Activated gamma-delta T cell treated with Interleukin-2 at 50 U/mL for 16 hours (primary cell): ENCODE results near the gene TCF12.

Experiments
- DNase-seq: peaks from one replicate; pipeline ENCODE4 v3.0.0-alpha.2; 2020

The TCF12 gene

DNA sequence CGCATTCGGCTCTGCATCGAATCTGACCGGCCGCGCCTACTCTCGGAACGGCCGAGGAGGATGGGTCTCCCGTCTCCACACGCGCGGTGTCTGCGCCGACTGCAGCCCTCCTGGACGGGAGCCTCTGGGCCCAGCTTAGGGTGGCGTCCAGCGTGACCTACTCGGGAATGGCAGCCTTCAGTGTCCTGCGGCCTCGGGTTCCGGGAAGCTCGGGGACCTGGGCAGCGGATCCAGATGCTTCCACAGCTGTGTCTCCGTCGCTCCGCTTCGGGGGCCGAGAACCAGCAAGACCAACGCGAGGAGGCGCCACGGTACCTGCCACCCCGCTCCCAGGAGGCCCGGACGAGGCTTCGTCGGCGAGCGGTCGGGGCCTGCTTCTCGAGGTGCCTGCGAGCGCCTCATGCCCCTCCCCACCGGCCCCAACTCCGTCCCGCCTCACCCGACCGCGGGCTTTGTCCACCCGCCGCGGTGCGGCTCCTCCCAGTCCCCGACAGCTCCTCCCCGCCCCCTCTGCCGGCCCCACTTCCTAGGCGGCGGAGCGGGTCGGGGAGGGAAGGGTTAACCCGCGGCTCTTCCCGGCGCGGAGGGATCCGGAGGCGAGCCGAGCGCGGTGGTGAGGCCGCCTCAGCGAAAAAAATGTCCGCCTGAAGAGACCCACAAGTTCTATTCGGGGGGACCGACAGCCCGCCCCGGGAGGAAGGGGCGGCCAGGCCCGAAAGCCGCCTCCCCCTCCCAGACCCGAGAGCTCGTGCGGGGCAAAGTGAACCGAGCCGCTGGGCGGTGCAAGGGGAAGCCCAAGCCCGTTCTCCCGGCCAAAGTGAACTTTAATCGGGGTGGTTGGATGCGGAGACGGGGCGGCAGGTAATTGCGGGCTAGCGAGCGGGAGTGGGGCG lies at the start of gene TCF12:
TSS of gene TCF12 (plus strand) at position 599 of the 893 bp plus-strand sequence. CDS start 1,270 bp downstream, outside the sequence.
- peak; percentile 85 for DNase-seq

DNA sequence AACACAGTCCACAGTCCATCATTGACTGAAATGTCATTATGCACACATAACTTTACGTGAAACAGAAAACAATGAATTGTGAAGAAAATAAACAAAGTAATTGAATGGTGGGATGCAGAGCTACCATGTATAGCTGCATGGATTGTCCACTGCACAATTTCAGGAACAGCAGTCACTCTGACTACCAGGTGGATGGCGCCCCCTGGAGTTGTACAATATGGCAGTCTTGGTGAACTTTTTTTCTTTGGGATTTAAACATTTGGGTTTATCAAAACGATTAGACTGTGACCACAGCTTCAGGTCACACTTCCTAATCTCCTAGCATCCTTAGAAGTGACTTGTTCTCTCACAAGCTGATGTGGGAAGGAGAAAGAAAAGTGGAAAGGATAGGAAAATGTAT lies 48.9 kb upstream of the TCF12 start:
- no peak for DNase-seq

DNA sequence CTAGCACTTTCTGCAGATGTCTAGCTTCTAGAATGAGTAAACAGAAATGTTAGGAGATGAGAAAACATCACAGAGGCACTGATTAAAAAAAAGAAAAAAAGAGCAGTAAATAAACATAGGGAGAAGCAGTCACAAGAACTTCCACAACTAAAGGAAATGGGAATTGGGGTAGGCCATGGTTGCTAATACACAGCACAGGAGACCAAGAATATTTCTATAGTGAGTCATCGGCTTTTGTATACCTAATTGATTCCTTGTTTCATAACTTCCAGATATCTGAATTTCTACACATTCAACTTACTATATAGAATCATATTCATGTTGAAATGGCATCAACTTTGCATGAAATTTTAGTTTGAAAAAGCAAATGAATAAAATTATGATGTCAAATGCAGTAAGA lies 47.3 kb upstream of the TCF12 start:
- no peak for DNase-seq

DNA sequence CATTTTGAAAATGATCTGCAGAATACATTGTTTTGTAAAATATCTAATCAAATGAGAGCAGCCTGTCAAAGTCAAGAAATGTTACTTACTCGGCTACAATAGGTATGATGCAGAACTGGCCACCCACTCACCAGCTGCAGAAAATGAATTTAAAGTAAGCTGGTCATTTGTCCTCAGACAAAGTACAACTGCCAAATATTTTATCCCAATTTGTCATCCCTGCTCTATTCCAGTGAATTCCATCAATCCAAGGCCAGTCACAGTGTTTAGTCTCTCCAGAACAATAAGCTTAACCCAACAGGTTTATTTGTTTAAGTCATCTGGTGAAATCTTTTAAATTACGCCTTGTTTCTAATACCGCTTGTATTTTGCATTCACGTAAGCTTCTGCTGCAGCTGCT lies 46.6 kb upstream of the TCF12 start:
- no peak for DNase-seq

DNA sequence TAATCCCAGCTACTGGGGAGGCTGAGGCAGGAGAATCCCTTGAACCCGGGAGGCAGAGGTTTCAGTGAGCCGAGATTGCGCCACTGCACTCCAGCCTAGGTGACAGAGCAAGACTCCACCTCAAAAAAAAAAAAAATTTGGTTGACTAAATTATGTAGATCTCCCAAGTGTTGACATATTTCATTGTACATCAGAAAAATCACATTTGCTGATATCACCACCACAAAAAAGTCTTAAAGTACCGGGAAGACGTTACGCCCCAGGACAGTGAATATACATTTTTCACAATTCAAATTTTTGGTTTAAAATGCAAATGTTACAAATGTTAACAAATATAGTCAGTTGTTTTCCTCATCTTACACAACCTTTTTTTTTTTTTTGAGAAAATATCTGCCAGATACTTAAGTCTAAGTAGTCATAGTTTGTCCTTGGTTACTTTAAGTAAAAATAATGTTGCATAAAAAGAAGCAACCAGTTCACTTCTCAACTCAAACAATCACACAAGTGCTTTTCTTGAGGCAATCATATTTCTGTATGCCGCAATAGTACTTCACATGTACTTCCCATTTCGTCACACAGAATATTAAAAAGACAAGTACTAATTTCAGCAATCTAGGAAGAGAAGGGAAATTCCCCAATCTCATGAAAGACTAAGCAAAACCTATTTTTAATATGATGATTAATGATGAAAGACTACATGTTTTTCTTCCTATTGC lies 41.0 kb upstream of the TCF12 start:
- no peak for DNase-seq

DNA sequence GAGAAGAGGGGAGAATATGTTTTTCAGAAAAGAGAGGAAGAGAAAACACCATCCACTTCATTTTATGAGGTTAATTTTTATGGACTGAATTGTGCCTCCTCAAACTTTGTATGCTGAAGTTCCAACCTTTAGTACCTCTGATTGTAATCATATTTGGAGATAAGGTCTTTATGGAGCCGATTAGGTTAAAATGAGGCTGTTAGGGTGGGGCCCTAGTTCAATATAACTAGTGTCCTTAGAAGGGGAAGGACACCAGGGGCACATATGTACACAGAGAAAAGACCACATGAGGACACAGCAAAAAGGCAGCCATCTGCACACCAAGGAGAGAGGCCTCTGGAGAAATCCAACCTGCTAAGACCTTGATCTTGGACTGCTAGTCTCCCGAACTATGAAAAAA lies 38.9 kb upstream of the TCF12 start:
- DNase-seq, result no peak

DNA sequence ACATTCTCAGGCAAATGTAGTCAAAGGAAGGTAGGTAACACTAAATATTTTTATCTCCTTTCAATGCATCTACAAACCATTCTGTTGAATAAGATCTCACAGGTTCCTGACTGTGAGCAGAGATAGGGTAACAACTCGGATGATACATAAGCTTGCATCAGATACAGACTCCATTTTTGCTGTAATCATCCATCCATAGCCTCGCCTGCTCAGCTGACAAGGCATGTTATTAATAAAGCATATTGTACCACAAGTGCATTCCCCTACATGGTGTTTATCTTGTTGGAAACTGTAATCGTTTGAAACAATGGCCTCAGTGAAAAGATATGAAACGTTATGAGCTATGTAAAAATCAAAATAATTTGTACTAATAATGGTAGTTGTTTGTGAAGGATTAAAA lies 35.4 kb upstream of the TCF12 start:
- no peak for DNase-seq

DNA sequence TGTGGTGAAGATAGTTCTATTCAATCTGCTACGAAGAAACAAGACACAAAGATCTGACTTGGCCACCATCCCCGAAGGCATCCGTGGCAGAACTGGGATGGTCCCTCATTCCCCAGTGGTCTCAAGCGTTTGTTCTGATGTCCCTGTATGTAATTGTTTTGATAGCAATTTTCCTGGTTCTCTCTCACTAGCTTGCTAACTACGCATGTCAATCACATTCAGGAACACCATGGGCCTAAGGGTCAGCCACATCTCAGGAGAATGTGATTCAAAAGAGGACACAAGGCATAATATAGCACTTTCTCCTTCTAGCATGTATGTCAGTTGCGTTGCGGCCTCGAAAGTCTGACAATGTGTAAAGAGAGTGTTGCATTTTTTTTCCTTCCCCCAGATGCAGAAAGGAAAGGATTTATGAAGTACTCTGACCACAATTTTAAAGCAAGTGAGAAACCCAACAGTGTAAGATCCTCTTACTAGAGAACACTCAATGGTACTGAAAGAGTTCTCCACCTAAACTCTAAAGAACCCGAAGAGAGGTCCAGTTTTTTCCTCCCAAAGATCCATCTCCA lies 32.0 kb upstream of the TCF12 start:
- DNase-seq, result no peak

DNA sequence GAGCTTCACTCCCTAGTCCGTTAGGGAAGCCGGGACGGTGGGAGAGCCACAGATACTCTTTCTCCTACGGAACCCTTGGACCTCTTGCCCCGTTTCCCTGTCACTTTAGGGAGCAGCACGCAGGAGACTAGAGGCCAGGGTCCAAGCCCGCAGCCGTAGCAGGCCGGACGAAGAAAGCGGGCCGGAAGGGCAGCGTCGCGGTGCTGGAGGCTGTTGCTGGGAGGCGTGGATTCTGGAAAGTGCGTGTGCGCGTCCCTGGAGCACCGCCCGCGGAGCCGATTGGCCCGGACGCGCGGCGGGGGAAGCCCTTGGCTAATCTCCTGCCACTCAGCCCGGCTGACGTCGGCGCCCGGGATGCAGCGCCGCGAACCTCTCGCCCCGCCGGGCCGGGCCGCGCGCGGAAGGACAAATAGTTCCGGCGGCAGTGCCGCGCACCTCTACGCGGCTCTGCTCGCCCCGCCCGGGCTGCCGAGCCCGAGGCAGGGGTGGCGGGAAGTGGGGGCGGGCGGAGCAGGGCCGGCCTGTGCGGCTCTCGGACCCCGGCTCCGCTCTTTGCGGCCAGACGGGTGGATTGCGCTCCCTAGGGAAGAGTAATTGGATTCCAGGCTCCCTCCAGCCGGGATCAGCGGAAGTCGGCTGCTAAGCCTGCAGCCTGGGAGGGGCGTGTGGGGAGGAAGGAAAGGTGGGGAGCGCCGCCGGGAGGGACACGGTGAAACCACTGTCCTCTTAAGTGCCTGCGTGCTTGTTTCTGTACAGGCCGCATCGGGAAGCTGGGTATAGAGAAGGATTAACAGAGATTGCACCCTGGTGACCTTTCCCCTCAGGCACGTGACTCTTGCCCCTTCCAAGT lies 31.3 kb upstream of the TCF12 start:
- peak; percentile 66 for DNase-seq

DNA sequence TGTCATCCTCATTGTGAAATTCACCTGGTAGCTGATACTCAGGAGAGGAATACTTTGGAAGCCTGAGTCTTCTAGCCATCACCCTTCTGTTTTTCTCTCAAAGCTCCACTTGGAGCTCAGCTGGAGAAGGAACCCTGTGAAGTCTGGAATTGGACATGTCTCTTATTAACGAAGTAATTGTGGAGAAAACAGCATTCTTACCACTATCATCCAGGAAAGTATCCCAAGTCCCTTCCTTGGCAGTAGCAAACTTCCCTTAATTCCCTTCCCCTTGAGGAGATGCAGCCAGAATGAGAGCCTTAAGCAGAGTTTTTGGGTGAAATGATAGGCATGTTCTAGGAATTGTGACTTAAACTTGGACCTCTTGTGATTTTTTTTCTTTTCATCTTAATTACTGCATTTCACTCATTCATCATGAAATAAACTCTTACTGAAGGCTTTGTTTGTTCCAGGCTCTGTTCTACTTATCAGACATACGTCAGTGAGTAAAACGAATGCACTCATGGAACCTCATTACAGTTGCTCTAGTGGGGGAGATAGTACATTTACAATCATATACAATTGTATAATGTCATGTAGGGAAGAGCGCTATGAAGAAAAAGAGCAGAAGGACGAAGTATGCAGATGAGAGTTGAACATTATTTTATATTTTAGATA lies 30.5 kb upstream of the TCF12 start:
- no peak for DNase-seq

DNA sequence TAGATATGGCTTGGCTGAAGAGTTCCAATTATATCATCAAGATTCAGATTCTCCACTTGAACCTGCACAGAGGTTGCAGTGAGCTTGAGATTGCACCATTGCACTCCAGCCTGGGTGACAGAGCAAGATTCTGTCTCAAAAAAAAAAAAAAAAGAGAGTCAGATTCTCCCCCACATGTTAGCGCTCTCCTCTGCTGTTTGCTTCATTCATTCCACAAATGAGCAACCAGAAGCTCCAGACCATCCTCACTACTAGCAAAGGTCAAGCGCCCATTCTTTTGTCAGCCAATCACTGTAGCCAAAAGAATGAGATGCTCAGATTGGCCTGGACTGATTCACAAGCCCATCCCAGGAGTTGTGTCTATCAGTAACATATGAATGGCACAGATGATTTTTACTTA lies 28.4 kb upstream of the TCF12 start:
- DNase-seq, result no peak

DNA sequence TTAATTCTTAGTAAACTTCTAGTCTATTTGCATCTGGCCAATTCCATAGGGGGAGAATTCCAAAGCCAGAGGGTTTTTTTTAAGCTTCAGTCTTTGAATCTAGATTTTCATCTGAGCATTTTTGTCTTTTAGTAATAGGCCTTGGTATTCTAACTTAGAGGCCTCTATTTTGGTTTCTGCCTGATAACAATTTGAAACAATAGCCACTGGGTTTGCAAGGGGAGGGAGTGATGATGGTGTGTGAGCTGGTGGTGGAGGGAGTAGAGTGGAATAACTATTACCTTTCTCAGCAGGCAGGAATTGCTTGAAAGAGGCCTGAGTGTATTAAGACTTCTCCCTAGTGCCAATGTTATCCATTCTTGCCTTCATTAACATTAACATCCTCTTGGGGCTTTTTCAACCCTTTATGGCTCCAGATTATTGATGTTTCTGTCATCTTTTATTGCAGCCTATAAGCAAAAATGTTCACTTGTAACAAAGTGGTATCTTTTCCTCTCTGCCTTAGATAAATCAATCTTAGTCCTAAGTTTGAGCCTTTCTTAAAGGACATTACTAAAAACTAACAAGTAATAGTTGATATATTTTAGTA lies 26.5 kb upstream of the TCF12 start:
- DNase-seq, result no peak

DNA sequence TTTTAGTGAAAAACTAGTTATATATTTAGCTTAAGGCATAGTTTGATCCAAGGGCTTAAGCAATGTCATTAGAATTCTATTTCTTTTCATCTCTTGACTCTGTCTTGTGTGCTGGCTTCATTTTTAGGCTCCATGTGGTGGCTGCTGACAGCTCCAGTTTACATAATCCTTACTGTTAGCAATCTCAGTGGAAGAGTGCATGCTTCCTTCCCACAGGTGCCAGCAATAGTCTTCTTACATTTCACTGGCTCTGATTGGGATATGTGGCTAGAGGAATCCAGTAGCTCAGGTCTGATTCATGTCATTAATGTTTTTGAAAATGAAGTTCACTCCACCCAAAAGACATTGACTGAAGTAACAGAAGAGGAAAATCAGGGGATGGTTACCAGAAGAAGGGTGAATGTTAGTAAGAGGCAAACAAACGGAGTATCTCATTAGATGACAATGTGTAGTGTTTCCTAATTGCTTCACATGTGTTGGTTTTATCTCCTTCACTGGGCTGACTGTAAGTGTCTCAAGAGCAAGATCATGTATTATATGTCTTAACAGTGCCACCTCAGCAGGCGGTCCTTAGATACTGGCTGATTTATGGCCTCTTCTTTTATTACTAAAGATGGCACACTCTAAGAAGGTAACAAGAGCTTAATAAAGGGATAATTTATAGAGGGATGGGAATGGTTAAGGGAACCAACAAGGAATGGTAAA lies 25.6 kb upstream of the TCF12 start:
- DNase-seq, result no peak

DNA sequence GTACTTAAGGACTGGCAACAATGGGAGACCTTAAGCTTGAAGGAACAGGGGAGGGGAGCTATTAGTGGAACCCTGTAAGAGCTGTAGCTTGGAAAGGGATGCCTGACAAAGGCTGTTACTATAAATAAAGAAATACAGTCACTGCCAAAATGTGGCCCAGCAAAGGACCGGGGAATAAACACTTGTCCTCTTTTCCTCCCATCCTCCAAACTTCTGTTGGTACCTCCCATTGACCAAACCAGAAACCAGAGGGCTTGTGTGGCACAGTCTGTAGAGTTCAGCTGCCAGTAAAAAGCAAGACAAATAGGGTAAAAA lies 25.1 kb upstream of the TCF12 start:
- DNase-seq, result no peak

DNA sequence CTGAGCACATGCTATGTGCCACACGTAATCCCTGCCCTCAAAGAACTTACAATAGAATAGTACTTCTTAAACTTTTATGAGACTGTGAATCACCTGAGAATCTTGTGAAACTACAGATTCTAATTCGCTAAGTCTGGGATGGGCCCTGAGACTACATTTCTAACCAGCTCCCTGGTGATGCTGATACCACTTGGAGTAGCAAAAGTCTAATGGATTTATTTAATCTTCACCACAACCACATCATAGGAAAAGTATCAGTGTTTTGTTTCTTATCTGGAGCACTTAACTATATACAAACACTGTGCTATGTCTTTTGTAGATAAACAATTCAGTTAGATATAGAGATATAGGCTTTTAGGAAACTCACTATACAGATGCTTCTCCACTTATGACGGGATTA lies 23.8 kb upstream of the TCF12 start:
- no peak for DNase-seq

DNA sequence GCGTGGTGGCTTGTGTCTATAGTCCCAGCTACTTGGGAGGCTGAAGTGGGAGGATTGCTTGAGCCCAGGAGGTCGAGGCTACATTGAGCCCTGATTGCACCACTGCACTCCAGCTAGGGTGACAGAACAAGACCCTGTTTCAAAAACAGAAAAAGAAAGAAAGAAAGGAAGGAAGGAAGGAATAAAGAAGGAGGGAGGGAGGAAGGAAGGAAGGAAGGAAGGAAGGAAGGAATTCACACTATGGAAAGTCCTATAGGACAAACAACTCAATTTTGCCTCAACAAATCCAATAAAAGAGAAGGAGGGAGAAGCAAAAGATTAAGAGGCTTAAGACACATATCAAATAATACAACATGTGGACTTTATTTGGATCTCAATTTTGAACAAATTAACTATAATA lies 16.5 kb upstream of the TCF12 start:
- DNase-seq, result no peak

DNA sequence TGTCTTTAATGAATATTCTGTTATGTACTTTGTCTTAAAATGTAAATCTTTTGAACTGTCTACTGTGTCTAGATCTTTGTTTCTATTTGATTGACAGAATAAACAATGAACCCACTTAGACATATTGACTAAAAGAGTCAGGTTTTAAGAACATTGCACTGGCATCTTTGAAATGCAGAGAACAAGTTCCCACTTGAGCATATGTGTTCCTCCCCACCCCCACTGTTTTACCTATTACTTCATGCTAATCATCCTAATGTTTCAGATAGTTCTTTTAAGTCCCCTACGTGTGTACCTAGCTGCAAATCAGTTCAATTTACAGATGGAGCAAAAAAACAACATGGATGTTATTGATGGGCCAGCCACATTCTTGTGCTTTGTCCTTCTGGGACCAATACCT lies 11.7 kb upstream of the TCF12 start:
- DNase-seq, result no peak

DNA sequence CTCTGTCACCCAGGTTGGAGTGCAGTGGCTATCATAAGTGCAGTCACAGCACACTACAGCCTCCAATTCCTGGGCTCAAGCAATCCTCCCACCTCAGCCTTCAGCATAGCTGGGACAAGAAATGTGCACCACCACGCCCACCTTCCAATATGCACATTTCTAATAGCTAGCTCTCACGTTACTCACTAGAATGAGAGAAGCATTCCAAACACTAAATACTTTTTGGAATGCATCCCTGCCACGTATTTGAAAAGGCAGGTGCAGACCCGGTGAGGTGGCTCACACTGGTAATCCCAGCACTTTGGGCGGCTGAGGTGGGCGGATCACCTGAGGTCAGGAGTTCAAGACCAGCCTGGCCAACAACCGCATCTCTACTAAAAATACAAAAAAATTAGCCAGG lies 7.6 kb upstream of the TCF12 start:
- DNase-seq, result no peak

DNA sequence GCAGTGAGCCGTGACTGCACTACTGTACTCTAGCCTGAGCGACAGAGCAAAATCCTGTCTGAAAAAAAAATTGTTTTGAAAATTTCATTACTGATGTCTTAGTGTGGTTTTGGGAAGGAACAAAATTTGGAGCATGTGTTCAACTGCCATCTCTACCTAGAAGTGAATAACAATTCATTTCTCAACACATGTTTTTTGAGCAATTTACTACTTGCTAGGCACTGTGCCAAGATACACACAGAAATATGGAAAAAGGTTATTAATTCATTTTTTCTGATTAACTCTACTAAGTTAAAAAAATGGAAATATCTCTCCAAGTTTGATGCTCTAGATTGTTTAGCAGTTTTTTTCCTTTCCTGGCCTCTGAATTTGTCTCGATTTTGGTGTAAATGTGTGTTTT lies 5.2 kb upstream of the TCF12 start:
- no peak for DNase-seq

DNA sequence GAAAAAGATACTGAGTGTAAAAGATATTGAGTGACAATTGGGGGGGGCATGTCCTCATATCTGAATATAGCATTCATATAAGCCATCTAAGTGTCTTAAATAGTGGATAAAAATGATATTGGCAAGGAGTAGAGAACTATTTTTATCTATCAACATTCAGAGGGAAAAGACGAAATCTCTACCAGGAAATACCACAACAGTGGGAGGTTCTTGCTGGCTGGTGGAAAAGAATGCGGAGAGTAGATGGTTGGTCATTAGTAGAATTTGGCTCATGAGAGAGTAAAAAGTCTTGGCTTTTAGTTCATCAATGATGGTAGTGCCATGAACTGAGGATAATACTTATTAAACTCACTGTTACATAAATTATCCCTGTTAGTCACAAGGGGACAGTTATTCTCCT lies 4.8 kb upstream of the TCF12 start:
- no peak for DNase-seq

DNA sequence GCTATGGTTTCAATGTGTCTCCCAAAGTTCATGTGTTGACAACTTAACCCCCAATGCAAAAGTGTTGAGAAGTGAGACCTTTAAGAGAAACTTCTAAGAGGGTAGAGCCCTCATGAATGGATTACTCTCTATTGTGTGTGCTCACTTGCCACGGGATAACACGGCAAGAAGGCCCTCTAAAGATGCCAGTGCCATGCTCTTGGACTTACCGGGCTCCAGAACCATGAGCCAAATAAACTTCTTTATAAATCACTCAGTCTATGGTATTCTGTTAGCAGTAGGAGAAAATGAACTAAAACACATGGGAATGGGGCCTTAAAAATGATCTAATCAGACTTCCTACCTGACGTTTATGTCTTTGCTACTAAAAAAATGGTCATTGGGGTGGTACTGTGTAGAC lies 2.6 kb upstream of the TCF12 start:
- DNase-seq, result no peak
